SK-N-SH (cell line): Measurements from ENCODE around the gene NOTCH4. TPM values are rescaled to one million over a fixed set of nuclear protein-coding genes. Genes with fewer than 3 reads are reported as not detected.
A peak's percentile ranks its signal among the peaks of the same experiment; 100 is the strongest.

Experiments used
- CTCF ChIA-PET: fragments of 300-600, 350-600 bp; formaldehyde crosslinking; extraction: SDS; loops from one replicate; lab custom pipeline; 2021; lab: Yijun Ruan, JAX
- POLR2A ChIA-PET: fragments of 350-600 bp; sonication (Branson Sonifier 250); formaldehyde crosslinking; extraction: SDS; loops from one replicate; lab custom pipeline; 2020; ENCODE audit warnings: antibody characterized with exemption, inconsistent platforms; lab: Yijun Ruan, JAX
- DNase-seq: peaks from one replicate; pipeline ENCODE4 v3.0.0; 2012
- H2AFZ ChIP-seq: fragments of 200-600 bp; sonication (generic); 2 replicates; pipeline ENCODE4 v1.8.1; 2016; ENCODE audit warnings: antibody characterized with exemption, mild to moderate bottlenecking, low read depth
- H3F3A ChIP-seq: fragments of 200-600 bp; sonication (generic); replicated peaks from 2 replicates; pipeline ENCODE3; 2016; ENCODE audit warnings: antibody characterized with exemption, mild to moderate bottlenecking; ENCODE audit not compliant: insufficient read depth
- H3K27ac ChIP-seq, 2 experiments: fragments of 200-500 bp in 1 of 2; fragments of 200-600 bp in 1 of 2; sonication (Bioruptor generic) in 1 of 2; sonication (generic), shearing (Covaris generic) in 1 of 2; 2 replicates each; pipeline versions ENCODE4 v1.5.1 to v1.6.1; 2014 to 2016; ENCODE audit warnings: low read depth in 2 of 2, inconsistent platforms in 1 of 2, low read length in 1 of 2, mild to moderate bottlenecking in 1 of 2, mixed read lengths in 1 of 2
- H3K27me3 ChIP-seq: fragments of 200-600 bp; sonication (generic), shearing (Covaris generic); 2 replicates; pipeline ENCODE4 v1.6.1; 2016; ENCODE audit warnings: mixed run types; ENCODE audit not compliant: insufficient read depth
- H3K36me3 ChIP-seq, 2 experiments: fragments of 200-500 bp in 1 of 2; fragments of 200-600 bp in 1 of 2; sonication (Bioruptor generic) in 1 of 2; sonication (generic) in 1 of 2; replicated peaks in 1 of 2; 2 replicates each; pipeline versions ENCODE3 to v1.5.1; 2014 to 2016; ENCODE audit warnings: low read length in 1 of 2, mild to moderate bottlenecking in 1 of 2; ENCODE audit not compliant: insufficient read depth in 2 of 2, control insufficient read depth in 1 of 2
- H3K4me1 ChIP-seq, 2 experiments: fragments of 200-500 bp in 1 of 2; fragments of 200-600 bp in 1 of 2; sonication (Bioruptor generic) in 1 of 2; sonication (generic), shearing (Covaris generic) in 1 of 2; 2 replicates each; pipeline versions ENCODE4 v1.5.1 to v1.6.1; 2014 to 2016; ENCODE audit warnings: low read depth in 1 of 2, low read length in 1 of 2, mixed run types in 1 of 2; ENCODE audit not compliant: insufficient read depth in 2 of 2, control insufficient read depth in 1 of 2
- H3K4me2 ChIP-seq: fragments of 200-600 bp; sonication (generic), shearing (Covaris generic); 2 replicates; pipeline ENCODE4 v1.6.1; 2017; ENCODE audit warnings: mixed run types
- H3K4me3 ChIP-seq, 2 experiments: fragments of 200-500 bp in 1 of 2; fragments of 200-600 bp in 1 of 2; sonication (Bioruptor generic) in 1 of 2; sonication (generic), shearing (Covaris generic) in 1 of 2; 2 replicates each; pipeline versions ENCODE4 v1.5.1 to v1.8.1; 2014 to 2016; ENCODE audit warnings: low read depth in 2 of 2, inconsistent platforms in 1 of 2, low read length in 1 of 2, mild to moderate bottlenecking in 1 of 2, mixed read lengths in 1 of 2, moderate library complexity in 1 of 2
- H3K79me2 ChIP-seq: fragments of 200-600 bp; sonication (generic); 2 replicates; pipeline ENCODE4 v1.8.1; 2017; ENCODE audit warnings: mild to moderate bottlenecking; ENCODE audit not compliant: insufficient read depth
- H3K9ac ChIP-seq: fragments of 200-600 bp; sonication (generic); 2 replicates; pipeline ENCODE4 v1.6.1; 2017; ENCODE audit warnings: mixed run types
- H3K9me2 ChIP-seq: fragments of 200-600 bp; sonication (generic); 2 replicates; pipeline ENCODE4 v1.6.1; 2017; ENCODE audit warnings: mixed run types
- H3K9me3 ChIP-seq: fragments of 200-600 bp; sonication (generic); 2 replicates; pipeline ENCODE4 v1.6.1; 2017; ENCODE audit warnings: mixed run types, mild to moderate bottlenecking, moderate library complexity
- H4K20me1 ChIP-seq: fragments of 200-600 bp; sonication (generic); 2 replicates; pipeline ENCODE4 v1.6.1; 2017; ENCODE audit warnings: mild to moderate bottlenecking, mixed run types; ENCODE audit not compliant: insufficient read depth
- CHD2 ChIP-seq: fragments of 150-350 bp; IDR thresholded peaks from 2 replicates; pipeline ENCODE4 v1.6.1; 2018; ENCODE audit warnings: low read length; ENCODE audit not compliant: partially characterized antibody
- EZH2phosphoT487 ChIP-seq: fragments of 200-600 bp; sonication (generic); IDR thresholded peaks from 2 replicates; pipeline ENCODE4 v1.6.1; 2017; ENCODE audit warnings: low read depth, mixed run types, mild to moderate bottlenecking, antibody characterized with exemption, moderate library complexity, borderline replicate concordance
- FOSL2 ChIP-seq: IDR thresholded peaks from 2 replicates; pipeline ENCODE4 v1.4.0; 2012; ENCODE audit warnings: low read depth, mild to moderate bottlenecking, moderate library complexity, borderline replicate concordance
- JUND ChIP-seq: IDR thresholded peaks from 2 replicates; pipeline ENCODE4 v1.4.0; 2012
- MXI1 ChIP-seq: IDR thresholded peaks from 2 replicates; pipeline ENCODE4 v1.6.1; 2012; ENCODE audit warnings: mild to moderate bottlenecking, low read depth, low read length, improper control_type of control experiment
- NRF1 ChIP-seq: IDR thresholded peaks from 2 replicates; pipeline ENCODE4 v1.6.1; 2012; ENCODE audit warnings: low read depth, mild to moderate bottlenecking, low read length
- RXRA ChIP-seq: IDR thresholded peaks from 2 replicates; pipeline ENCODE4 v1.4.0; 2012; ENCODE audit warnings: low read depth, mild to moderate bottlenecking, borderline replicate concordance
- SIN3A ChIP-seq: IDR thresholded peaks from 2 replicates; pipeline ENCODE4 v1.6.1; 2012; ENCODE audit warnings: low read depth, mild to moderate bottlenecking, low read length, moderate library complexity, borderline replicate concordance
- SMC3 ChIP-seq: IDR thresholded peaks from 2 replicates; pipeline ENCODE4 v1.6.1; 2012; ENCODE audit warnings: low read depth, low read length, improper control_type of control experiment
- YY1 ChIP-seq: IDR thresholded peaks from 2 replicates; pipeline ENCODE4 v1.4.0; 2012; ENCODE audit warnings: low read depth, mild to moderate bottlenecking
- WGBS: methylation state at CpG from one replicate; pipeline ENCODE4 v1.1.6; 2017; ENCODE audit warnings: low lambda C conversion rate; 5-methylcytosine and 5-hydroxymethylcytosine counted together
- polyA plus RNA-seq, 3 experiments: library from polyadenylated mRNA; depleted of rRNA; stranded (reverse); fragments of >200 nt; gene quantifications; 2 replicates each; pipeline ENCODE4 v1.2.3, GENCODE V29; 2012
- TF ChIP-seq, protein P1 (sequence below): fragments of 150-350 bp; IDR thresholded peaks from 2 replicates; pipeline ENCODE4 v1.6.1; 2017; ENCODE audit warnings: antibody characterized with exemption, low read length, low read depth, borderline replicate concordance
- TF ChIP-seq, protein P2 (sequence below): IDR thresholded peaks from 2 replicates; pipeline ENCODE4 v1.6.1; 2012; ENCODE audit warnings: mild to moderate bottlenecking, low read depth, low read length, moderate library complexity

NOTCH4 gene
- polyA plus RNA-seq, 1 of the 3 experiments (the other 2 are of a cell fraction): 2.5 TPM

DNA sequence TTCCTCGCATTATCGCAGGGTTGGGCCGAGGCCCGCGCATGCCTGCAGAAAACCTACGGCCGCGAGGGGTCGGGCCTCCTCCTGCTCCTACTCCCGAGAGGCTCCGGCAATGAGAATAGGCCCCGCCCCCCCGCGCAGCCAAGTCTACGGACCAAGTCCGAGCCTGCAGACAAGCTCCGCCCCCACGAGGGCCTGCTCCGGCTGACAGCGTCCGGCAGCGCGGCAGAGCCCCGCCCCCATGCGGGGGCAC, 28.3 kb downstream of the NOTCH4 start:
- peak; percentile 94 for DNase-seq
- TF ChIP-seq YY1 (0 out of 2 replicates have a peak, but pooled peaks have one; percentile 11), FOSL2 (no peak), NRF1 (peak; percentile 93), CHD2 (peak; percentile 67), EZH2phosphoT487 (no peak), SMC3 (no peak), JUND (no peak), RXRA (no peak), SIN3A (peak; percentile 78; the same call in 1 of the 2 replicates), MXI1 (peak; percentile 98)
- TF ChIP-seq, protein P1, sequence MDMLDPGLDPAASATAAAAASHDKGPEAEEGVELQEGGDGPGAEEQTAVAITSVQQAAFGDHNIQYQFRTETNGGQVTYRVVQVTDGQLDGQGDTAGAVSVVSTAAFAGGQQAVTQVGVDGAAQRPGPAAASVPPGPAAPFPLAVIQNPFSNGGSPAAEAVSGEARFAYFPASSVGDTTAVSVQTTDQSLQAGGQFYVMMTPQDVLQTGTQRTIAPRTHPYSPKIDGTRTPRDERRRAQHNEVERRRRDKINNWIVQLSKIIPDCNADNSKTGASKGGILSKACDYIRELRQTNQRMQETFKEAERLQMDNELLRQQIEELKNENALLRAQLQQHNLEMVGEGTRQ: no peak
- TF ChIP-seq, protein P2, sequence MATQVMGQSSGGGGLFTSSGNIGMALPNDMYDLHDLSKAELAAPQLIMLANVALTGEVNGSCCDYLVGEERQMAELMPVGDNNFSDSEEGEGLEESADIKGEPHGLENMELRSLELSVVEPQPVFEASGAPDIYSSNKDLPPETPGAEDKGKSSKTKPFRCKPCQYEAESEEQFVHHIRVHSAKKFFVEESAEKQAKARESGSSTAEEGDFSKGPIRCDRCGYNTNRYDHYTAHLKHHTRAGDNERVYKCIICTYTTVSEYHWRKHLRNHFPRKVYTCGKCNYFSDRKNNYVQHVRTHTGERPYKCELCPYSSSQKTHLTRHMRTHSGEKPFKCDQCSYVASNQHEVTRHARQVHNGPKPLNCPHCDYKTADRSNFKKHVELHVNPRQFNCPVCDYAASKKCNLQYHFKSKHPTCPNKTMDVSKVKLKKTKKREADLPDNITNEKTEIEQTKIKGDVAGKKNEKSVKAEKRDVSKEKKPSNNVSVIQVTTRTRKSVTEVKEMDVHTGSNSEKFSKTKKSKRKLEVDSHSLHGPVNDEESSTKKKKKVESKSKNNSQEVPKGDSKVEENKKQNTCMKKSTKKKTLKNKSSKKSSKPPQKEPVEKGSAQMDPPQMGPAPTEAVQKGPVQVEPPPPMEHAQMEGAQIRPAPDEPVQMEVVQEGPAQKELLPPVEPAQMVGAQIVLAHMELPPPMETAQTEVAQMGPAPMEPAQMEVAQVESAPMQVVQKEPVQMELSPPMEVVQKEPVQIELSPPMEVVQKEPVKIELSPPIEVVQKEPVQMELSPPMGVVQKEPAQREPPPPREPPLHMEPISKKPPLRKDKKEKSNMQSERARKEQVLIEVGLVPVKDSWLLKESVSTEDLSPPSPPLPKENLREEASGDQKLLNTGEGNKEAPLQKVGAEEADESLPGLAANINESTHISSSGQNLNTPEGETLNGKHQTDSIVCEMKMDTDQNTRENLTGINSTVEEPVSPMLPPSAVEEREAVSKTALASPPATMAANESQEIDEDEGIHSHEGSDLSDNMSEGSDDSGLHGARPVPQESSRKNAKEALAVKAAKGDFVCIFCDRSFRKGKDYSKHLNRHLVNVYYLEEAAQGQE: no peak
- WGBS: 2% methylated on average over 10 of the region's 25 CpGs
- Histone ChIP-seq H3K27me3 (no peaks in the 10 kb centered on the region), H4K20me1 (no peaks in the 10 kb centered on the region), H3K27ac (peak overlapping the region in 1 of 2 experiments; percentile 100; a peak in 3 of 4 replicates), H3K9me2 (no peaks in the 10 kb centered on the region), H3K9me3 (no peaks in the 10 kb centered on the region), H3K36me3 (no peaks in the 10 kb centered on the region), H3K4me3 (peak overlapping the region; percentile 83 to 95), H3K4me2 (no peak overlapping the region; the same call in 1 of the 2 replicates), H3K4me1 (peaks cover 6 to 23% of the 10 kb centered on the region in 2 experiments; a peak in 1 of 4 replicates), H3F3A (peaks cover 15% of the 10 kb centered on the region), H3K9ac (peak overlapping the region; percentile 100; the same call in 1 of the 2 replicates), H2AFZ (no peak overlapping the region), H3K79me2 (no peaks in the 10 kb centered on the region)
- ChIA-PET POLR2A (interaction anchor here (0.5 to 2.2 kb wide), 11 partner anchors 9 to 1013 kb away, joined by 3 to 16 read pairs (median 4); partner anchors contain the start of genes ATF6B, DDX39B, DXO and FKBPL), CTCF (interaction anchor here (0.7 to 2.3 kb wide), 12 partner anchors 13 to 643 kb away, joined by 3 to 17 read pairs (median 5); partner anchors contain the start of genes AGPAT1, ATF6B, EGFL8 and FKBPL)
